Limb (tissue), 2 donors: ENCODE results near the gene NUTM2D.
A peak's percentile ranks its signal among the peaks of the same experiment; 100 is the strongest.
"Not testable (repeated sequence)": the region's sequence is repeated elsewhere in the genome, so short reads cannot be mapped to it uniquely, and the experiment has no call there.

Experiments used
- DNase-seq, 2 donors: peaks; one replicate each; pipeline ENCODE4 v3.0.0-alpha.2; 2016; ENCODE audit errors: extremely low spot score in 2 of 2

NUTM2D gene

GRCh38 chr10:87357444-87357843 lies at the start of gene NUTM2D:
Gene NUTM2D (plus strand): TSS chr10:87357744. CDS start chr10:87358266, 522 bp downstream.
- not testable (repeated sequence) for DNase-seq

GRCh38 chr10:87308702-87309101 lies 48.8 kb upstream of the NUTM2D start:
- DNase-seq: not testable (repeated sequence)

GRCh38 chr10:87309657-87310056 lies 47.9 kb upstream of the NUTM2D start:
- DNase-seq: not testable (repeated sequence)

- not testable (repeated sequence) for DNase-seq
These were observed 46.0 kb upstream of the NUTM2D start for GRCh38 chr10:87311521-87311920.

GRCh38 chr10:87313649-87314359 lies 43.7 kb upstream of the NUTM2D start:
- DNase-seq: not testable (repeated sequence)

GRCh38 chr10:87314360-87314973 lies 43.1 kb upstream of the NUTM2D start:
- not testable (repeated sequence) for DNase-seq

GRCh38 chr10:87321505-87321904 lies 36.0 kb upstream of the NUTM2D start:
- DNase-seq: not testable (repeated sequence)

- DNase-seq: not testable (repeated sequence)
These were observed 33.0 kb upstream of the NUTM2D start for GRCh38 chr10:87324559-87324958.

- DNase-seq: not testable (repeated sequence)
These were observed 29.6 kb upstream of the NUTM2D start for GRCh38 chr10:87327958-87328357.

GRCh38 chr10:87329131-87329530 lies 28.4 kb upstream of the NUTM2D start:
- not testable (repeated sequence) for DNase-seq

GRCh38 chr10:87332687-87333086 lies 24.9 kb upstream of the NUTM2D start:
- DNase-seq: not testable (repeated sequence)

GRCh38 chr10:87340411-87340810 lies 17.1 kb upstream of the NUTM2D start:
- DNase-seq: not testable (repeated sequence)

GRCh38 chr10:87341546-87342142 lies 15.9 kb upstream of the NUTM2D start:
- peak in 1 of 2 donors; percentile 57 for DNase-seq

- peak; percentile 79 to 92 for DNase-seq
These were observed 15.3 kb upstream of the NUTM2D start for GRCh38 chr10:87342249-87342710.

- DNase-seq: peak; percentile 55 to 92
These were observed 14.8 kb upstream of the NUTM2D start for GRCh38 chr10:87342711-87343258.

GRCh38 chr10:87345743-87346142 lies 11.8 kb upstream of the NUTM2D start:
- DNase-seq: not testable (repeated sequence)

- DNase-seq: not testable (repeated sequence)
These were observed 7.4 kb upstream of the NUTM2D start for GRCh38 chr10:87350161-87350560.

- DNase-seq: not testable (repeated sequence)
These were observed 4.7 kb upstream of the NUTM2D start for GRCh38 chr10:87352825-87353224.

- DNase-seq: not testable (repeated sequence)
These were observed 2.4 kb upstream of the NUTM2D start for GRCh38 chr10:87355110-87355509.

GRCh38 chr10:87358159-87358558 lies 615 bp downstream of the NUTM2D start:
- not testable (repeated sequence) for DNase-seq

GRCh38 chr10:87369514-87370112 lies 12.1 kb downstream of the NUTM2D start:
- not testable (repeated sequence) for DNase-seq
